NOMO-1 (cell line): ENCODE data around the gene CAV3.

ENCODE experiments used
- DNase-seq, 2 experiments: peaks; one replicate each; lab custom pipeline; 2025; ENCODE audit not compliant: unreplicated experiment in 2 of 2; lab: John Stamatoyannopoulos, UW

The CAV3 gene

DNA sequence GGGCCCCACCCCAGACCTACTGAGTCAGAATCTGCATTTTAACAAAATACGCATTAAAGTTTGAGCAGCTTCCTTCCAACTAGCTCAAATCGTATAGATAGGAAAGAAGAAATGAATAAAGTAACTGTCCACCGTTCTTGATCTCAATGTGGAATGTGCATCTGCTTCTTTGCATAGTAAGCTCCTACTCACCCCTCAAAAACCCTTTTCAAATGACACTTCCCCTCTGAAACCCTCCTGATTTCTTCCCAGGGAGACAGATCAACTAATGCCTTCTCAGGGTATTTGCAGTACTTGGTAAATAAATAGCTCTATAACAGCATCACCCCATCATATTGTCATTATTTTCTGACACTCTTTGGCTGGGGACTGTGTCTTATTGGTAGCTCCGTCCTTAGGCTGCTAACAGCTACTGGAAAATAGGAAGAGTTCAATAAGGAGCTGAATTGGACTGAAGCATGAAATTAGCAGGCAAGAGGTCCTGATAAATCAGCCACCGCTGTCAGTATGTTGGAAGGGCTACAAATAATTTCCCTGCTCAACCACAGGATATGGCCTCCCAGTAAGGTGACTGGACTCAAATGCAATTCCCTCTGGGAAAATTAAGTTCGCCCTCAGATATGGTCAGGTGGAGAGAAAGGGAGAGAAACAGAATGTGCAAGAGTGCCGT is 25.6 kb downstream of the CAV3 start:
- no peak for DNase-seq

DNA sequence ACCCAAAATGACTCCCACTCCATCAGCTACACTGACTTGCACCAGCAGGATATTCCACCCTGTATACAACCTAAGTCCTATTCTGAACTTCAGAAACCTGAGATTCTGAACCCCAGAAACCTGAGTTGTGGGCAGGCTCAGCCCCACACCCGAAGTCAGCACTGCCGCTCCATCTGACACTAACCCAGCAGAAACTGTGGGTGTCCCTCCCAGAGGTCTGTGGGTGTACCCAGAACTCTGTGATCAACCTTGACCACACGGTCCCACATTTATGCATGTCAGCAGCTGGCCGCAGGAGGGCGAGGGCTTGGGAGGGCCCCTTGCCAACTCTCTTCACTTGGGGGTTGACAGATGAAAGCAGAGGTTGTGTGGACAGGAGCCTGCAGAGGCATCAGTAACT is 26.5 kb downstream of the CAV3 start:
- no peak for DNase-seq

DNA sequence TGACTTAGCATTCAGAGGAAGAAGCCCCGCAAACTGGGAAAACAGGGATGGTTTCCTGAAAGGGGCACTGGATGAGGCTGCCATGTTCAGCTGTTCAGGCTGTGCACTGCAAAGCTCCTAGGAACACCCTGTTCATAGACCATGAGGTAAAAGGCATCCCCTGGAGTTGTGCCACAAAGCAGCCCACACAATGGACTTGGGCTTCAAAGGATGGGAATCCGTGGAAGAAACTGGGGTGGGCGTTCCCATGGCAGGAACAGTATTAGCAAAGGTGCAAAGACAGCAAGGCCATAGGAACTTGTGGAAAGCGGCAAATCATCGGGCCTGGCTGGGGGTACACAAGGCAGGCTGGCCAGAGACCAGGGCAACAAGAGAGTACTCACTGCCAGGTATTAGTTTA is 26.9 kb downstream of the CAV3 start:
- no peak for DNase-seq

DNA sequence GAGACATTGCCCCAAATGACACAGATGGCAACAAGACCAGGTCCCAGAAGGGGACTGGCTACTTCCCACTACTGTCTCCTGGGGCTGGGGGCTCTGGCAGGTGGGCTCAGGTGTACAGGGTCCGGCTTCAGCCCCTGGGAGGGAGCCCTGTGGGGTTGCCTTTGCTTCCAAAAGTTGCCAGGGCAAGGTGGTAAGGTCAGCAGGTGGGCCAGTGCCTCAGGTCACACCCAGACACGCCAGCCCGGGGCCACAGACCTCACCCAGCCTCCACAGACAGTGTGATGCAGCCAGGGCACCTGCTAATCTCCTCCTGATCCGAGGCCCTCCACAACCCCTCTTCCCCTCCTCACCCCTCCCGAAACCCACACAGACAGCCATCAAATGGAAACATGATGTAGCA is 28.3 kb downstream of the CAV3 start:
- no peak for DNase-seq

DNA sequence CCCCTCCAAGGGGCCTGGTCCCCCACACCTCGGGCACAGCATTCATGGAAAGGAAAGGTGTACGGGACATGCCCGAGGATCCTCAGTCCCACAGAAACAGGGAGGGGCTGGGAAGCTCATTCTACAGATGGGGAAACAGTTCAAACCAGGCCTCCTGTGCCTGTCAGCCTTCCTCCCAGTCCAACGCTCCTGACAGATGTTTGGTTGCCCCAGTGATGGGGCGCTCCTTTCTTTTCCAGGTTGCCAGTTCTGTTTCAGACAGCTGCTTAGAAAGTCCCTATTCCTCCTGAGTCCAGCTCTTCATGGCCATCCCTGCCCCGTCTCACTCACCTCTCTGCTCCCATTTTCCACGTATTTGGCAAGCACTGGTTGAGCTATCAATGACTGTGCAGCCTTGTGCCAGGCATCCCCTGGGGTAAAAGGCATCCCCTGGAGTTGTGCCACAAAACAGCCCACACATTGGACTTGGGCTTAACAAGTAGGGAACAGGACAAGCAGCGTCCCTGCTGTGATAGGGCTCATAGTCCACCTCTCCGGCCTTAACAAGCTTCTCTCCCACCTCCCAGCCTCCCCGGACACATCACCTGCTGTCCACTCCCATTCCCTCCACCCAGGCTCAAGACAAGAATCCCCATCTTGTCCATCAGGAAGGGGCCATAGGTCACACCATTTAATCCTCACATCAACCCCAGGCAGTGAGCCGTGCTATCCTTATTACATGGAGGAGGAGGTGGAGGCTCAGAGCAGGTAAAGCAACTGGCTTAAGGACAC is 29.2 kb downstream of the CAV3 start:
- no peak for DNase-seq

DNA sequence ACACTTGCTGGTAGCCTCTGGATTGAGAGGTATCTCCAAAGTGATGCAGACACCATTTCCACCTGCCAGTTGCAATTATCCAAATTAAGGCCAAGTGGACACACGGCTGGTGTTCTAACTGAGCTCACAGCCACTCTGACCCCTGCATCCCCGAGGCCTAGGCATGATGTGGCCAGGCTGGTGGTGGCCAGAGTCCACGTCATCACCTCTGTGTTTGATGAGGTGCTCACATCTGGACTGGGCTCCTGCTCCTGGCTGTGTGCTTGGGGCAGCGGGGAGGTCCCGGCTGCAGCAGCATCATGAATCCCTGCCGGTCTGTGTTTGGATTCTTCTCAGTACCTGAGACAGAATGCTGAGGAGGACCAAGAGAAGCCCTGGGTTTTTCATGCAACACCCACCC is 30.9 kb downstream of the CAV3 start:
- DNase-seq, result no peak

DNA sequence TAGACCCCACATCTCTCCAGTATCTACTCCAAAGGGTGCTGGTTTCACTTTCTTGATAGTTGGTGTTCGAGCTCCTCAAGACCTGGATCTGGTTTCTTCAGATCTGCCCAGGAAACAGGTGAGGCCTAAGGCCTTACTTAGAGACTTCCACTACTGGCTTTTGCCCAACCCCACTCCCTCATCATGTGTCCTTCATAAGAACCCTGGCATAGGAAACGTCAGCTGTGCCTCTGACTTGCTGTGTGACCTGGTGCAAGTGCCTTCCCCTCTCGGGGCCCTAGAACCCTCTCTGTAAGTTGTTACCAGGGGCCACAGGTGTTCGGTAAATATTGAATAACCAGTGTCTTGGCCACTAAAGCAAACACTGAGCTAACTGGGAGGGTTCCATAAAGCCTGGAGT is 31.9 kb downstream of the CAV3 start:
- DNase-seq, result no peak

DNA sequence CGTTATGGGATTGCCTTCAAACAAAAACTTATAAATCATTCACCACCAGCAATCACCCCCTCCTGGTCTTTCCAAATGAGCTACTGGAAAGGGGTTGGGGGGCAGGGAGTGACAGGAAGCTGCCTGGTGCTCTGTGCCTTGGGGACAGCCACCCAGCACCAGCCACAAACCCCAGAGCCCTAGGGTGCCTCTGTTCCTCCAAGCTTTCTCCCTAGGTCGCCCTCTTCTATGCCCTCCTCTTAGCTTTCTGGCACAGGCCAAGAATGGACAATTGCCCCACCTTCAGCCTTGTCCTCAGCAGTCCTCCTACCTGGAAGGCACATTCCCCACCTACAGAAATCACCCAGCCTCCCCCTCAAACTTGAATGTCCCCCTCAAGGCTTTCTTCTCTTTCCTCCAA is 32.5 kb downstream of the CAV3 start:
- no peak for DNase-seq

DNA sequence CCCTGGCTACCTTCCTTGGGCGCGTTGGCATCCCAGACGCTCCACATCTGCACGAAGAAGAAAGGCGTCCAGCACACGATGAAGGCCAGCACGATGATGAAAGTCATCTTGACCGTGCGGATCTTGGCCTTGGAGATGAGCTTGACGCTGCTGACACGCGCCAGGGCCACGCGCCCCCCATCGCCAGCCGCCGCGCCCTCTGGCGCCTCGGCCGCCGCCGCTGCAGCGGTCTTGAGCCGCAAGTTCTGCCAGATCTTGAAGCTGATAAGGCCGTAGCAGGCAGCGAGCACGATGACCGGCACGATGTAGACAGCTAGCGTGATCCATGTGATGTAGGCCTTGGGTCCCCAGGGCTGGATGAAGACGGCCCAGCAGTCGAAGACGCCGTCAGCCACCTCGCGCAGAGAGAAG is 33.7 kb downstream of the CAV3 start:
- DNase-seq, result no peak

DNA sequence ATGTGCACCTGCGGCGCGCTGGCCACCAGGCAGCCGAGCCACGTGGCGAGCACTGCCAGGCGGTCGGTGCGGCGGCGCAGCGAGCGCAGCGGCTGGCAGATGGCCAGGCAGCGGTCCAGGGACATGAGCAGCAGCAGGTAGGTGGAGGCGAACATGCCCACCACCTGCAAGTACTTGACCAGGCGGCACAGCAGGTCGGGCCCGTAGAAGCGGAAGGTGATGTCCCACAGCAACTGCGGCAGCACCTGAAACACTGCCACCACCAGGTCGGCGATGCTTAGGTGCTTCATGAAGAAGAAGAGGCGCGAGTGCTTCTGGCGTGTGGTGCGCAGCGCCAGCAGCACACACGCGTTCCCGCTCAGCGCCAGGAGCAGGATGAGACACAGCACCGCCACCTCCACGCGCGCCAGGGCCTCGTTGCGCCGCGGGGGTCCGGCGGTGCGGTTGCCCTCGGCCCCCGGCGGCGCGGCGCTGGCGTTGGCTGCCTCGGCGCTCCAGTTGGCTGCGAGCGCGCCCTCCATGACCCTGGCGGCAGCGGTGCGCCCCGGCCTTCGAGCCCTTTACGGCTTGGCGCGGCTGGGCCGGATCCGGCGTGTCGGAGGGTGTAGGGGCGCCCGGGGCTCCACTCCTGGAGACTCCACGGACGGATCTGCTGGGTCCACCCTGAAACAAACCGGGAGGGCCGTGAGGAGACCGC is 34.2 kb downstream of the CAV3 start:
- no peak for DNase-seq

DNA sequence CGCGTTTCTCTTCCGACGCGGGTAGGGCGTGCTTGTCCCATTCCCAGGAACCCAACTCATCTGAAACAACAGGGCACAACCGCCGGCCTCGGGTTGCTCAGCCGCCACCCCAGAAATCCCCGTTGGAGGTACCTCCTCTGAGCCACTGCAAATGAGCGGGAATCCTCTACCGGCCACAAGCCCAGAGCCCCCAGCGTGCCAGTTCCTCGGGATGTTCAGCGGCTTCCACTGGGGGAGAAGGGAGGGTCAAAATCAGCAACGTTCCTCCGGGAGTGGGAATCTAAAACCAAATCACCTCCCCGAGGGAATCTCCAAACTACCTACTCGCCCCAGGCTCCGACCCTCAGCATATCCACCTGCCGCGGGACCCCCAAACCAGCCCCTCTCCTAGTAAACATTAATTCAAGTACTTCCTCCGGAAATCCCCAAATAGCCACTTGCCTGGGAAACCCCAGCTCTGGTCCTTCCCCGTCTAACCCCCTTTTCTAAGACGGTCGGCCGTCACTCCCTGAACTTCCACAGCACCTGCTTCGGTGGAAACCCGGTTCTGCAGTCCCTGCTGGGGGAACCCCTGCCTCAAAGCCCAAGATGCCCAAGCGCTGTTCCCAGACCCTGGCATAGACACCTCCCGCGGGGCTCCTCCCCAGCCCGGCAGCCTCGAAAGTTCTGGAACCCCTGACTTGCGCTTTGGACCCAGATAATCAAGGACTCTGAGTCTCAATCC is 34.9 kb downstream of the CAV3 start:
- DNase-seq, result no peak

DNA sequence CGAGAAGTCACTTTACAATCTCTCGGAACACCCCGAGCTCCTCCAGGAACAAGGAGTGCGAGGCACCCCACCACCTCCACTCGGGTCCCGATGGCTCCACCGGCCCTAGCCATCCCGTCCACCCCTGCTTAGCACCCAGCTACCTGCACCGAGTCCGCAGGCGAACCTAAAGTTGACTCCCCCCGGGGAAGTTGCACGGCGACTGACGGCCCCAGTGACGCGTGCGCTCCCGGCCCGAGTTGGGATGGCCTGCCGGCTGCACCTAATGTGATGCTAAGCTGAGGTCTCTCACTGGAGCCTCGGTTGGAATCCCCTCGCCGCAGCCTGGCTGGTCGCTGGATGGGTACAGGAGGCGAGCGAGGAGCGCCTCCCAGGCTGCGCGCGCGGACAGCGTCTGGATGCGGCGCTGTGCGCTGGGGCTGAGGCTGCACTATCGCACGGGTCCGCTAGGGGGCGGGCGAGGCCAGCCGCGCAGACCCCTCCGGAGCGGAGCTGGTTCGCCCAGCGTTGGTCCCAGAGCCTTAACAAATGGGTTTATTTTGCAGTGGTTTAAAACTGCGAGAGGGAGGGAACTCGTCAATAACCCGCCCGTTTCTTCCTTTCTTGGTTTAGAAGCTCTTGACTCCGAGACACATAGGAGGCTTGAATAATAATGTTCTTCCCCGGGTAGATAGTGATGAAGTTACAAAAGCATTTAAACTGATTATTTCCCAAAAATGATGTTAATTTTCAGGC is 35.7 kb downstream of the CAV3 start, which contains the start of gene OXTR:
TSS of gene OXTR (minus strand) at position 526 of the 735 bp plus-strand sequence. CDS start 1,426 bp downstream, outside the sequence.
- DNase-seq, result peak; percentile 19 to 28

DNA sequence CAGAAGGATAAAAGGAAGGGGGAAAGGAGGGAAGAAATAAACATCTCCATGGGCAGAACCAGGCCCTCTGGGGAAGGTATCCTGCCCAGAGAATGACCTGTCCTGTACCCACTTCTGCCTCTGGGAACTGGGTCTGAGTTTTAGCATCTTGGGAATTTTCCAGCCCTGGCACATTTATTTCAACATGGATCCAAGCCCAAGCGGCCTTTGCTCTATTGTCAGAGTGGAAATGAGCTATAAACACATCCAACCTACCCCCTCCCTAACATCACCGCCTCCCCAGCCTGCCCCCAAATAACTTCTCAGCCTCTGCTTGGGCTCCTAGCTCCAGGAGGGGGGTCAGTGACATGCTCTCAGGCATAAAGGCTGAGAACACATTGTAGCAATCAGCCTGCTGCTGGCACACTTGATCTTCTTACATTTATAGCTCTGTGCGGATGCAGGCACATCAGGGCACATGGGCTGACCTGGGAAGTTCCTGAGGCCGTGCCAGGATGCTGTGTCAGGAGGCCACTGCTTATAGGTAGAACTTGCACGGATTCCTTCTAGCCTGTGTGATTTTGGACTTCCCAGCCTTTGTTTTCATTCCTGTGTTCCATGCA is 40.4 kb downstream of the CAV3 start:
- DNase-seq, result no peak

DNA sequence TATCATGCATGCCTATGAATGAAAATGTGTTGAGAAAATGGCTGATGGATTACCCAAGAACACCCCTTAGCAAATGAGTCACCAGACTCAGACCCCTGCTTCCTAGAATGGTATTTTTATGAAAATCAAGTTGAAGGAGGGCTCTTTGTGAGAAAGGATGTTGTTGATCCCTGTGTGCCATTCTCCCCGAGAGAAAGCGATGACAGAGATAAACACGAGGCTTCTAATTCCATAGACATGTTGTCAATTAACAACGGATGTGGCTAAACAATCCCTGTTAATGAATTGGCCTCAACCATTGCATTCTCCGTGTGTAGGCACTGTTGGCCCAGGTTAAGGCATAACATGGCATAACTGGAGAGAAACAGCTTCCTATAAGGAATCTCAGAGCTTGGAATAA is 41.6 kb downstream of the CAV3 start:
- DNase-seq, result no peak

DNA sequence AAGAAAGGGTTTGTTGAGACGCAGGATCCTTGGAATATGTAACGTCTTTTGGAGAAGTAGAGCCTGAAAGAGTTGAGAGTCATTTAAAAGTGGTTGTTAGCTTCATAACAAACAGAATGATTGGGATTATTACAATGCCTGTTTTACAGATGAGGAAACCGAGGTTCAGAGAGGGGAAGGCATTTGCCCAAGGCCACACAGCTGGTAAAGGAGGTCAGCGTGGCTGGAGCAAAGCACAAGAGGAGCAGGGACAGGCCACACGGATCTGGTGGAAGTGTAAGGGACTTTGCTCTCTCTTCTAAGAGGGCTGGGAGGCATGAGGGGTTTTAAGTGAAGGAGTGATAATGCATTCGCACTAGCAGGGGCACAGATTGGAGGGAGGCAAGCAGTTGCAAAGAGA is 42.0 kb downstream of the CAV3 start:
- DNase-seq, result no peak

DNA sequence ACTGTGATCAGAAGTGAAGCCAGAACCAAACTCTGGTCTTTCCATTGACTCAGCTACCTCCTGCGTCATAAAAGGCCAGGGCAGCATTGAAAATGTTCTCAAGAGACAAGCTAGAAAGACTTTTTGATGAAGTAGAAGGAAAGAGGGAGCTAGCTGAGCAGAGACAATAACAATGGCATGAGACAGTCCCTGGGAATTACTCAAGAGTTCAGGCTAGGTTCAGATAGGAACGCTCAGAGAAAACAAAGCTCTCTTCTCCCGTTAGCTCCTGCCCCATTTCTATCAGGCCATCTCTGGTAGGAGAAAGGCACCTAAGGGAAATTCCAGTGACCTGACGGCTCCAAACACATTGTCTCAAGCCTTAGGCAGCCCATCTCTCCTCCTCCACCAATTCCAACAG is 42.8 kb downstream of the CAV3 start:
- no peak for DNase-seq

DNA sequence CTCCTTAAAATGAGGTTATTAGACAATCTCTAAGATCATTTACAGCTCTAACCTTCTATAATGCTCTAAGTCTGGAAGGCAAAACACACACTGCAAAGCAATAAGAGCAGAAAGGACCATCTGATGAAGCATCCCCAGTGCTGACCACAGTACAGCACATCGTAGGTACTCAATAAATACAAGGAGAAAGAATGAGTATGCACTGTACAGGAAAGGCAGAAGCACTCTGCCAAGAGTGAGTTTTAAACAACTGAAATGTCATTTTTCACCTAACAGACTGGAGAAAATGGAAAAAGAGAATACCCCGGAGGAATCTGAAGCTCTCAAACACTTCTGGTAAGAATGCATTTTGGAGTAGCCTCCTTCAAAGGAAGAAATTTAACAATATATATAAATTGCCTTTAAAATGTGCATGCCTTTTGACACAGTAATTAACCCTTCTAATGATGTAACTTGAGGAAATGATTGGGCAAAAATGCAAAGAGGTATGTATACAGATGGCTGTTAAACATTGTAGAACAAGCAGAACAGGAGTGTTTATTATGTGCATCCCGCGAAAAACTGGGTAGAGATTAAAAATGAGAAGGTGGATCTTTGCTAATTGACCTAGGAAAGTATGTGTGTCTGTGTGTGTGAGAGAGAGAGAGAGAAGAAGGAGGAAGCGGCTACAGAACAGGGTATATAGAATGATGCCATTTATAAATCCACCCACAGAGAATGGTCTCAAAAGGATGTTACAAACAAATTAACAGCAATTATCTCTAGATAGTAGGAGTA is 43.8 kb downstream of the CAV3 start:
- DNase-seq, result no peak

DNA sequence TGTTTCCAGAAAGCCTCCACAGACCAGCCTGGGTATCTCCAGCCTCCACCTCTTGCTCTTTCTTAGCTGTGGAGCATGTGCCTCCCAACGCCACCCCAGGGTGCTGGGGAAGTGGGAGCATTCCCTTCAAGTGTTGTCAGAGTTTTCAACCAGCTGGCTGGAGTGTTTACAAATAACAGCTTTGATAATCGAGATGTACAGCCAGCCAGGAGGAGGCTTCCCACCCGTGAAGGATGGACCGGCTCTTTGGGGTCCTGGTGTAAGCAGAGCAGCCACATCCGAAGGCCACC is 44.3 kb downstream of the CAV3 start:
- no peak for DNase-seq

DNA sequence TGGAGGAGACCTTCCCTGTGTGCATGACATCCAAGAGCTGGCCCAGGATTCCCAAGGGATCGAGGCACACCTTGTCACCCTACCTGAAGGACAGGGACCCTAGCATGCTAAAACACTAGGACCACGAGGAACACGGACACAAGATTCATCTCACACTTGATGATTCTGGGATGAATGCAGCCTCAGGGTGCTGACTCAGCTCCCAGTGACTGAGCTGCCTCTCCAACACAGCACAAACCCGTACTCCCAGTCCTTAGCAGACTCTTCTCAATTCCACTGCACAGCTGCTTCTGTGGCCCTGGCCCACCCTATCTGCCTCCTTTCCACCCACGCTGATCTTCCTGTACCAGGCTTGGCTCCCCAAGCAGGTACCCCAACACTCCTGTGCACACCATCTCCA is 44.9 kb downstream of the CAV3 start:
- DNase-seq, result no peak

DNA sequence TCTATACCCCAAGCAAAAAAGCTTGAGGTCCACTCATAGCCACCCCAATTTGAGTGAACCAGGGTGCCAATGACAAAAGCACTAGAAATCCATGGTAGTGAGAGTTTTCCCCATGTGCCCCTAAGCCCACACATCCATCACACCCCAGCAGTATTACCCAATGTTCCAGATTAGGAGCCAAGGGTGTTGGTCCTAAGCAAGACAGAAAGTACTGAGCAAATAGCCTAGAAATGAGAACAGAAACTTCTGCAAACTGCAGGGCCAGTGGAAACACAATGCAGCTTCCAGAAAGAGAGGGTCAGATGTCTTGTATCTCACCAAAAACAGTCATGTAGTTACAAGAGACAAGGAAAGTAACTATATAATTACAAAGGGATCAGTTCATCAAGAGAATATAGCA is 46.7 kb downstream of the CAV3 start:
- DNase-seq, result no peak
